H1 (cell line): ENCODE data around the gene P2RY1. TPM values are rescaled to one million over a fixed set of nuclear protein-coding genes. Genes with fewer than 3 reads are reported as not detected.
A peak's percentile ranks its signal among the peaks of the same experiment; 100 is the strongest.

Experiments
- EGR1 ChIP-seq: IDR thresholded peaks from 2 replicates; pipeline ENCODE4 v1.6.1; 2011; ENCODE audit warnings: low read depth, low read length, borderline replicate concordance
- HDAC6 ChIP-seq: IDR thresholded peaks from one replicate; pipeline ENCODE4 v1.7.1; 2012; ENCODE audit warnings: low read depth, mild to moderate bottlenecking, inconsistent platforms, low read length, moderate library complexity
- RAD21 ChIP-seq, 2 experiments: IDR thresholded peaks in 1 of 2; conservative IDR thresholded peaks in 1 of 2; 2 replicates each; pipeline ENCODE4 v1.6.1; 2011; ENCODE audit warnings: low read depth in 2 of 2, low read length in 2 of 2, improper control_type of control experiment in 1 of 2, inconsistent platforms in 1 of 2, mild to moderate bottlenecking in 1 of 2, moderate library complexity in 1 of 2
- RXRA ChIP-seq: IDR thresholded peaks from 2 replicates; pipeline ENCODE4 v1.6.1; 2011; ENCODE audit warnings: low read depth, mild to moderate bottlenecking, low read length, moderate library complexity; ENCODE audit not compliant: insufficient read depth
- TBP ChIP-seq: IDR thresholded peaks from 2 replicates; pipeline ENCODE4 v1.6.1; 2011; ENCODE audit warnings: low read depth, low read length, improper control_type of control experiment
- polyA plus RNA-seq, 7 experiments: library from polyadenylated mRNA; depleted of rRNA in 3 of 7; stranded (reverse) in 5 of 7; unstranded in 2 of 7; fragments of >200 nt in 5 of 7; fragments of 200-250 nt in 2 of 7; gene quantifications; 1 replicate in 5 of 7; 2 replicates in 1 of 7; 4 replicates in 1 of 7; pipeline versions ENCODE4 v1.2.1 to v1.2.3, GENCODE V29; 2011 to 2013; ENCODE audit warnings: missing spikeins in 2 of 7, mixed read lengths in 2 of 7
- total RNA-seq: library from RNA; stranded (reverse); fragmentation: NEBNext Ultra II Directional; extraction: Animal tissue kit (Norgen Biotek cat#: 25700); gene quantifications from 2 replicates; pipeline ENCODE4 v1.2.1, GENCODE V29; 2021
- TF ChIP-seq, protein P1 (sequence below): IDR thresholded peaks from 2 replicates; pipeline ENCODE4 v1.6.1; 2012; ENCODE audit warnings: inconsistent platforms
- TF ChIP-seq, protein P2 (sequence below): IDR thresholded peaks from 2 replicates; pipeline ENCODE4 v1.6.1; 2011; ENCODE audit warnings: low read length, improper control_type of control experiment

The P2RY1 gene
- total and polyA plus RNA-seq, 2 of the 8 experiments (the other 6 are each of a cell fraction or from before 2014, with no cell fraction given): 6.5 to 28.3 TPM

GRCh38 chr3:152834776-152835600 is at the start of gene P2RY1 (continued):
- TF ChIP-seq RAD21 (IDR thresholded peaks at IDR 0.05 in 1 of 2, conservative IDR thresholded peaks at IDR 0.05 in 1 of 2; ENCODE audit: low read depth in 2 of 2, low read length in 2 of 2) (peak; percentile 39 to 47), EGR1 (no peak), TBP (peak; percentile 87), RXRA (no peak), HDAC6 (no peak)
- TF ChIP-seq, protein P1, sequence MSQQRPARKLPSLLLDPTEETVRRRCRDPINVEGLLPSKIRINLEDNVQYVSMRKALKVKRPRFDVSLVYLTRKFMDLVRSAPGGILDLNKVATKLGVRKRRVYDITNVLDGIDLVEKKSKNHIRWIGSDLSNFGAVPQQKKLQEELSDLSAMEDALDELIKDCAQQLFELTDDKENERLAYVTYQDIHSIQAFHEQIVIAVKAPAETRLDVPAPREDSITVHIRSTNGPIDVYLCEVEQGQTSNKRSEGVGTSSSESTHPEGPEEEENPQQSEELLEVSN: peak; percentile 96
- TF ChIP-seq, protein P2, sequence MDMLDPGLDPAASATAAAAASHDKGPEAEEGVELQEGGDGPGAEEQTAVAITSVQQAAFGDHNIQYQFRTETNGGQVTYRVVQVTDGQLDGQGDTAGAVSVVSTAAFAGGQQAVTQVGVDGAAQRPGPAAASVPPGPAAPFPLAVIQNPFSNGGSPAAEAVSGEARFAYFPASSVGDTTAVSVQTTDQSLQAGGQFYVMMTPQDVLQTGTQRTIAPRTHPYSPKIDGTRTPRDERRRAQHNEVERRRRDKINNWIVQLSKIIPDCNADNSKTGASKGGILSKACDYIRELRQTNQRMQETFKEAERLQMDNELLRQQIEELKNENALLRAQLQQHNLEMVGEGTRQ: no peak; the same call in 1 of the 2 replicates
